ENCODE results near the gene SF3B4.

SF3B4 gene

GRCh38 chr1:149925345-149925744 is 2.3 kb downstream of the SF3B4 start:
- no peak for TF ChIP-seq CTCF (IDR thresholded peaks at IDR 0.05; ENCODE audit: low read depth, low read length)
- no peak for DNase-seq (ENCODE audit: extremely low read depth, low read depth)

- no peak for TF ChIP-seq CTCF (IDR thresholded peaks at IDR 0.05; ENCODE audit: low read depth, low read length)
Observed at GRCh38 chr1:149923626-149924025, 4.0 kb downstream of the SF3B4 start.

GRCh38 chr1:149917571-149918144 is 9.9 kb downstream of the SF3B4 start, which contains the start of gene SV2A:
TSS of gene SV2A (minus strand) at chr1:149917844. CDS start at chr1:149913840, 4,004 bp downstream.
- TF ChIP-seq CTCF (IDR thresholded peaks at IDR 0.05; ENCODE audit: low read depth, low read length), result no peak

More at GRCh38 chr1:149923626-149924025, 4.0 kb downstream of the SF3B4 start:
- no peak for DNase-seq (ENCODE audit: extremely low read depth, low read depth)

GRCh38 chr1:149916898-149917252 is 10.7 kb downstream of the SF3B4 start:
- DNase-seq (ENCODE audit: extremely low read depth, low read depth), result no peak
- no peak for TF ChIP-seq CTCF (IDR thresholded peaks at IDR 0.05; ENCODE audit: low read depth, low read length)

More at GRCh38 chr1:149917571-149918144, 9.9 kb downstream of the SF3B4 start, which contains the start of gene SV2A:
- peak; percentile 15 for DNase-seq (ENCODE audit: extremely low read depth, low read depth)

- TF ChIP-seq CTCF (IDR thresholded peaks at IDR 0.05; ENCODE audit: low read depth, low read length), result no peak
- no peak for DNase-seq (ENCODE audit: extremely low read depth, low read depth)
Observed at GRCh38 chr1:149916193-149916897, 11.3 kb downstream of the SF3B4 start.

- DNase-seq (ENCODE audit: extremely low read depth, low read depth), result no peak
- TF ChIP-seq CTCF (IDR thresholded peaks at IDR 0.05; ENCODE audit: low read depth, low read length), result no peak
Observed at GRCh38 chr1:149915429-149916192, 12.0 kb downstream of the SF3B4 start.

GRCh38 chr1:149914545-149914944 is 13.1 kb downstream of the SF3B4 start:
- TF ChIP-seq CTCF (IDR thresholded peaks at IDR 0.05; ENCODE audit: low read depth, low read length), result no peak
- no peak for DNase-seq (ENCODE audit: extremely low read depth, low read depth)
